SK-N-SH (cell line): ENCODE results near the gene ZNF845. TPM values are rescaled to one million over a fixed set of nuclear protein-coding genes. Genes with fewer than 3 reads are reported as not detected.

Experiments
- CTCF ChIA-PET: fragments of 300-600, 350-600 bp; formaldehyde crosslinking; extraction: SDS; loops from one replicate; lab custom pipeline; 2021; lab: Yijun Ruan, JAX
- POLR2A ChIA-PET: fragments of 350-600 bp; sonication (Branson Sonifier 250); formaldehyde crosslinking; extraction: SDS; loops from one replicate; lab custom pipeline; 2020; ENCODE audit warnings: antibody characterized with exemption, inconsistent platforms; lab: Yijun Ruan, JAX
- DNase-seq: peaks from one replicate; pipeline ENCODE4 v3.0.0; 2012
- H2AFZ ChIP-seq: fragments of 200-600 bp; sonication (generic); 2 replicates; pipeline ENCODE4 v1.8.1; 2016; ENCODE audit warnings: antibody characterized with exemption, mild to moderate bottlenecking, low read depth
- H3F3A ChIP-seq: fragments of 200-600 bp; sonication (generic); replicated peaks from 2 replicates; pipeline ENCODE3; 2016; ENCODE audit warnings: antibody characterized with exemption, mild to moderate bottlenecking; ENCODE audit not compliant: insufficient read depth
- H3K27ac ChIP-seq, 2 experiments: fragments of 200-500 bp in 1 of 2; fragments of 200-600 bp in 1 of 2; sonication (Bioruptor generic) in 1 of 2; sonication (generic), shearing (Covaris generic) in 1 of 2; 2 replicates each; pipeline versions ENCODE4 v1.5.1 to v1.6.1; 2014 to 2016; ENCODE audit warnings: low read depth in 2 of 2, inconsistent platforms in 1 of 2, low read length in 1 of 2, mild to moderate bottlenecking in 1 of 2, mixed read lengths in 1 of 2
- H3K27me3 ChIP-seq: fragments of 200-600 bp; sonication (generic), shearing (Covaris generic); 2 replicates; pipeline ENCODE4 v1.6.1; 2016; ENCODE audit warnings: mixed run types; ENCODE audit not compliant: insufficient read depth
- H3K36me3 ChIP-seq, 2 experiments: fragments of 200-500 bp in 1 of 2; fragments of 200-600 bp in 1 of 2; sonication (Bioruptor generic) in 1 of 2; sonication (generic) in 1 of 2; replicated peaks in 1 of 2; 2 replicates each; pipeline versions ENCODE3 to v1.5.1; 2014 to 2016; ENCODE audit warnings: low read length in 1 of 2, mild to moderate bottlenecking in 1 of 2; ENCODE audit not compliant: insufficient read depth in 2 of 2, control insufficient read depth in 1 of 2
- H3K4me1 ChIP-seq, 2 experiments: fragments of 200-500 bp in 1 of 2; fragments of 200-600 bp in 1 of 2; sonication (Bioruptor generic) in 1 of 2; sonication (generic), shearing (Covaris generic) in 1 of 2; 2 replicates each; pipeline versions ENCODE4 v1.5.1 to v1.6.1; 2014 to 2016; ENCODE audit warnings: low read depth in 1 of 2, low read length in 1 of 2, mixed run types in 1 of 2; ENCODE audit not compliant: insufficient read depth in 2 of 2, control insufficient read depth in 1 of 2
- H3K4me2 ChIP-seq: fragments of 200-600 bp; sonication (generic), shearing (Covaris generic); 2 replicates; pipeline ENCODE4 v1.6.1; 2017; ENCODE audit warnings: mixed run types
- H3K4me3 ChIP-seq, 2 experiments: fragments of 200-500 bp in 1 of 2; fragments of 200-600 bp in 1 of 2; sonication (Bioruptor generic) in 1 of 2; sonication (generic), shearing (Covaris generic) in 1 of 2; 2 replicates each; pipeline versions ENCODE4 v1.5.1 to v1.8.1; 2014 to 2016; ENCODE audit warnings: low read depth in 2 of 2, inconsistent platforms in 1 of 2, low read length in 1 of 2, mild to moderate bottlenecking in 1 of 2, mixed read lengths in 1 of 2, moderate library complexity in 1 of 2
- H3K79me2 ChIP-seq: fragments of 200-600 bp; sonication (generic); 2 replicates; pipeline ENCODE4 v1.8.1; 2017; ENCODE audit warnings: mild to moderate bottlenecking; ENCODE audit not compliant: insufficient read depth
- H3K9ac ChIP-seq: fragments of 200-600 bp; sonication (generic); 2 replicates; pipeline ENCODE4 v1.6.1; 2017; ENCODE audit warnings: mixed run types
- H3K9me2 ChIP-seq: fragments of 200-600 bp; sonication (generic); 2 replicates; pipeline ENCODE4 v1.6.1; 2017; ENCODE audit warnings: mixed run types
- H3K9me3 ChIP-seq: fragments of 200-600 bp; sonication (generic); 2 replicates; pipeline ENCODE4 v1.6.1; 2017; ENCODE audit warnings: mixed run types, mild to moderate bottlenecking, moderate library complexity
- H4K20me1 ChIP-seq: fragments of 200-600 bp; sonication (generic); 2 replicates; pipeline ENCODE4 v1.6.1; 2017; ENCODE audit warnings: mild to moderate bottlenecking, mixed run types; ENCODE audit not compliant: insufficient read depth
- GABPA ChIP-seq: IDR thresholded peaks from 2 replicates; pipeline ENCODE4 v1.4.0; 2012; ENCODE audit warnings: low read depth, mild to moderate bottlenecking
- GATA2 ChIP-seq: sonication (generic); formaldehyde crosslinking; IDR thresholded peaks from 2 replicates; pipeline ENCODE4 v1.5.0; 2020; ENCODE audit warnings: mild to moderate bottlenecking, missing genetic modification reagents
- IRF3 ChIP-seq: fragments of 150-350 bp; IDR thresholded peaks from 2 replicates; pipeline ENCODE4 v1.6.1; 2016; ENCODE audit warnings: mild to moderate bottlenecking, low read depth, low read length
- JUND ChIP-seq: IDR thresholded peaks from 2 replicates; pipeline ENCODE4 v1.4.0; 2012
- MEF2A ChIP-seq: IDR thresholded peaks from 2 replicates; pipeline ENCODE4 v1.4.0; 2012; ENCODE audit warnings: low read depth, borderline replicate concordance
- MXI1 ChIP-seq: IDR thresholded peaks from 2 replicates; pipeline ENCODE4 v1.6.1; 2012; ENCODE audit warnings: mild to moderate bottlenecking, low read depth, low read length, improper control_type of control experiment
- NFIC ChIP-seq: IDR thresholded peaks from 2 replicates; pipeline ENCODE4 v1.4.0; 2012; ENCODE audit warnings: borderline replicate concordance
- PBX3 ChIP-seq: IDR thresholded peaks from 2 replicates; pipeline ENCODE4; 2012
- POLR2AphosphoS5 ChIP-seq: IDR thresholded peaks from 2 replicates; pipeline ENCODE4 v1.6.1; 2012; ENCODE audit warnings: low read depth, low read length
- RAD21 ChIP-seq: IDR thresholded peaks from 2 replicates; pipeline ENCODE4 v1.6.1; 2012; ENCODE audit warnings: mild to moderate bottlenecking, low read length
- RCOR1 ChIP-seq: fragments of 150-350 bp; IDR thresholded peaks from 2 replicates; pipeline ENCODE4 v1.6.1; 2017; ENCODE audit warnings: antibody characterized with exemption, low read length
- RFX5 ChIP-seq: IDR thresholded peaks from 2 replicates; pipeline ENCODE4 v1.6.1; 2012; ENCODE audit warnings: mild to moderate bottlenecking, improper control_type of control experiment, low read length
- RXRA ChIP-seq: IDR thresholded peaks from 2 replicates; pipeline ENCODE4 v1.4.0; 2012; ENCODE audit warnings: low read depth, mild to moderate bottlenecking, borderline replicate concordance
- SIN3A ChIP-seq: IDR thresholded peaks from 2 replicates; pipeline ENCODE4 v1.6.1; 2012; ENCODE audit warnings: low read depth, mild to moderate bottlenecking, low read length, moderate library complexity, borderline replicate concordance
- SMC3 ChIP-seq: IDR thresholded peaks from 2 replicates; pipeline ENCODE4 v1.6.1; 2012; ENCODE audit warnings: low read depth, low read length, improper control_type of control experiment
- TAF1 ChIP-seq: IDR thresholded peaks from 2 replicates; pipeline ENCODE4 v1.6.1; 2012; ENCODE audit warnings: low read depth, mild to moderate bottlenecking, low read length, moderate library complexity, borderline replicate concordance
- TCF12 ChIP-seq: IDR thresholded peaks from 2 replicates; pipeline ENCODE4 v1.4.0; 2012
- TEAD4 ChIP-seq: IDR thresholded peaks from 2 replicates; pipeline ENCODE4 v1.4.0; 2012; ENCODE audit warnings: mild to moderate bottlenecking, borderline replicate concordance; ENCODE audit not compliant: insufficient read depth
- USF1 ChIP-seq: IDR thresholded peaks from 2 replicates; pipeline ENCODE4 v1.4.0; 2012; ENCODE audit warnings: low read depth, borderline replicate concordance
- USF2 ChIP-seq: fragments of 150-350 bp; IDR thresholded peaks from 2 replicates; pipeline ENCODE4 v1.6.1; 2017; ENCODE audit warnings: antibody characterized with exemption, low read length, low read depth, borderline replicate concordance
- YY1 ChIP-seq: IDR thresholded peaks from 2 replicates; pipeline ENCODE4 v1.4.0; 2012; ENCODE audit warnings: low read depth, mild to moderate bottlenecking
- ZBTB33 ChIP-seq: IDR thresholded peaks from 2 replicates; pipeline ENCODE4 v1.4.0; 2012; ENCODE audit warnings: low read depth, borderline replicate concordance
- WGBS: methylation state at CpG from one replicate; pipeline ENCODE4 v1.1.6; 2017; ENCODE audit warnings: low lambda C conversion rate; 5-methylcytosine and 5-hydroxymethylcytosine counted together
- polyA plus RNA-seq, 3 experiments: library from polyadenylated mRNA; depleted of rRNA; stranded (reverse); fragments of >200 nt; gene quantifications; 2 replicates each; pipeline ENCODE4 v1.2.3, GENCODE V29; 2012

ZNF845 gene
- polyA plus RNA-seq, 1 of the 3 experiments (the other 2 are of a cell fraction): 0.77 TPM

- ChIA-PET POLR2A (no interaction called here), CTCF (no interaction called here)
- TF ChIP-seq RFX5 (no peak), USF2 (no peak), TAF1 (no peak), TEAD4 (no peak), JUND (no peak), PBX3 (no peak), GABPA (no peak), MXI1 (no peak), USF1 (no peak), SMC3 (no peak), TCF12 (no peak), GATA2 (CRISPR knock-in tag) (no peak), POLR2AphosphoS5 (no peak), MEF2A (no peak), IRF3 (no peak), RAD21 (no peak)
- no peak overlapping the region for H3K27ac ChIP-seq
- H3K9me2 ChIP-seq: no peaks in the 10 kb centered on the region
- no peaks in the 10 kb centered on the region for H3K4me1 ChIP-seq
- peaks cover 0 to 11% of the 10 kb centered on the region in 2 experiments for H3K36me3 ChIP-seq
- H4K20me1 ChIP-seq: no peaks in the 10 kb centered on the region
- no peak overlapping the region for H2AFZ ChIP-seq
- peaks cover 9% of the 10 kb centered on the region; the same call in 1 of the 2 replicates for H3K9me3 ChIP-seq
- DNase-seq: no peak
- no peaks in the 10 kb centered on the region for H3K27me3 ChIP-seq
- no peaks in the 10 kb centered on the region for H3K79me2 ChIP-seq
- H3K9ac ChIP-seq: no peak overlapping the region
- no peak overlapping the region for H3K4me2 ChIP-seq
- no peaks in the 10 kb centered on the region for H3F3A ChIP-seq
- H3K4me3 ChIP-seq: no peak overlapping the region
- whole genome bisulfite sequencing: 92% methylated on average over 3 of the region's 3 CpGs
Measured at GRCh38 chr19:53388168-53388567, 54.6 kb downstream of the ZNF845 start.

- DNase-seq: no peak
- no peaks in the 10 kb centered on the region for H3K27me3 ChIP-seq
- no peak overlapping the region for H2AFZ ChIP-seq
- H3K4me2 ChIP-seq: no peak overlapping the region
- 75% methylated on average over 5 of the region's 5 CpGs for WGBS
- no peaks in the 10 kb centered on the region for H4K20me1 ChIP-seq
- H3K36me3 ChIP-seq: peaks cover 0 to 11% of the 10 kb centered on the region in 2 experiments
- H3K4me1 ChIP-seq: no peaks in the 10 kb centered on the region
- H3K4me3 ChIP-seq: no peak overlapping the region
- no peaks in the 10 kb centered on the region for H3K9me2 ChIP-seq
- H3F3A ChIP-seq: peaks cover 1% of the 10 kb centered on the region
- no peaks in the 10 kb centered on the region for H3K79me2 ChIP-seq
- ChIA-PET CTCF (interaction anchor here (1.8 kb wide), 1 partner anchor 194 kb away, joined by 5 read pairs; no protein-coding TSS in a partner anchor), POLR2A (no interaction called here)
- H3K9me3 ChIP-seq: peaks cover 9% of the 10 kb centered on the region; the same call in 1 of the 2 replicates
- no peak overlapping the region for H3K9ac ChIP-seq
- no peak overlapping the region for H3K27ac ChIP-seq
- TF ChIP-seq SIN3A (no peak), MEF2A (no peak), PBX3 (no peak), RCOR1 (no peak), ZBTB33 (no peak), POLR2AphosphoS5 (no peak), NFIC (no peak), RXRA (no peak), YY1 (no peak)
Measured at GRCh38 chr19:53388904-53389303, 55.4 kb downstream of the ZNF845 start.
